Endothelial cell of umbilical vein (primary cell): Measurements from ENCODE around the gene EXT2. TPM values are rescaled to one million over a fixed set of nuclear protein-coding genes. Genes with fewer than 3 reads are reported as not detected.

Source experiments
- BruUV-seq: library from RNA; stranded (reverse); fragments of 400-500 nt; replicated peaks from 2 replicates; lab custom pipeline; 2021; lab: Mats Ljungman, UMichigan
- CTCF ChIA-PET: fragments of 300-600, 350-600 bp; sonication (Branson Sonifier 250); formaldehyde crosslinking; loops from one replicate; lab custom pipeline; 2021; ENCODE audit warnings: antibody characterized with exemption, inconsistent platforms; lab: Charles Lee
- POLR2A ChIA-PET: fragments of 300-600, 350-600 bp; sonication (Branson Sonifier 250); formaldehyde crosslinking; loops from one replicate; lab custom pipeline; 2021; ENCODE audit warnings: antibody characterized with exemption, inconsistent platforms; lab: Charles Lee
- DNase-seq: peaks from one replicate; pipeline ENCODE4 v3.0.0-alpha.2; 2011; ENCODE audit warnings: low read depth, low spot score
- FAIRE-seq: peaks from 2 replicates; lab custom pipeline; 2011; peaks lifted over from hg19 to GRCh38; lab: Jason Lieb, UNC
- H2AFZ ChIP-seq: 2 replicates; pipeline ENCODE4 v1.6.0; 2012; ENCODE audit warnings: low read depth, low read length, control low read depth, inconsistent platforms
- H3K27ac ChIP-seq: 2 replicates; pipeline ENCODE4 v1.5.1; 2011; ENCODE audit warnings: low read depth, mild to moderate bottlenecking, control low read depth, low read length, moderate library complexity; ENCODE audit not compliant: insufficient read depth
- H3K27me3 ChIP-seq, 2 experiments: 2 replicates each; pipeline versions ENCODE4 v1.6.0 to v1.6.1; 2011; ENCODE audit warnings: low read length in 2 of 2, mixed read lengths in 1 of 2; ENCODE audit not compliant: control insufficient read depth in 2 of 2, insufficient read depth in 2 of 2
- H3K36me3 ChIP-seq, 2 experiments: 2 replicates in 1 of 2; 3 replicates in 1 of 2; pipeline ENCODE4 v1.5.1; 2011; ENCODE audit warnings: low read length in 2 of 2, mild to moderate bottlenecking in 1 of 2, moderate library complexity in 1 of 2; ENCODE audit not compliant: control insufficient read depth in 2 of 2, insufficient read depth in 2 of 2; ENCODE audit errors: extremely low read depth in 1 of 2
- H3K4me1 ChIP-seq: 3 replicates; pipeline ENCODE4 v1.5.1; 2011; ENCODE audit warnings: mild to moderate bottlenecking, low read length; ENCODE audit not compliant: control insufficient read depth, insufficient read depth; ENCODE audit errors: extremely low read depth
- H3K4me2 ChIP-seq: 2 replicates; pipeline ENCODE4 v1.6.1; 2011; ENCODE audit warnings: low read length, control low read depth, mixed read lengths; ENCODE audit not compliant: insufficient read depth
- H3K4me3 ChIP-seq, 3 experiments: fragments of 200-600 bp in 1 of 3; sonication (generic), shearing (Covaris generic) in 1 of 3; replicated peaks in 1 of 3; 2 replicates each; pipeline ENCODE4 v1.5.1; 2011 to 2016; ENCODE audit warnings: control low read depth in 3 of 3, low read length in 3 of 3, mild to moderate bottlenecking in 2 of 3, inconsistent platforms in 1 of 3, low read depth in 1 of 3, moderate library complexity in 1 of 3; ENCODE audit not compliant: insufficient read depth in 1 of 3
- H3K79me2 ChIP-seq: 2 replicates; pipeline ENCODE4 v1.6.0; 2012; ENCODE audit warnings: low read length, inconsistent platforms; ENCODE audit not compliant: control insufficient read depth, insufficient read depth
- H3K9ac ChIP-seq: replicated peaks from 2 replicates; pipeline ENCODE3; 2011; ENCODE audit warnings: low read length, control low read depth; ENCODE audit not compliant: insufficient read depth; ENCODE audit errors: extremely low read depth
- H3K9me1 ChIP-seq: replicated peaks from 3 replicates; pipeline ENCODE4 v1.6.0; 2011; ENCODE audit warnings: mild to moderate bottlenecking, low read length; ENCODE audit not compliant: control insufficient read depth, insufficient read depth; ENCODE audit errors: extremely low read depth
- H3K9me3 ChIP-seq: replicated peaks from 2 replicates; pipeline ENCODE4 v1.5.1; 2012; ENCODE audit warnings: low read length, inconsistent platforms; ENCODE audit not compliant: control insufficient read depth, insufficient read depth
- H4K20me1 ChIP-seq: replicated peaks from 2 replicates; pipeline ENCODE3; 2011; ENCODE audit warnings: mild to moderate bottlenecking, low read length; ENCODE audit not compliant: control insufficient read depth, insufficient read depth; ENCODE audit errors: extremely low read depth
- EZH2 ChIP-seq: IDR thresholded peaks from 2 replicates; pipeline ENCODE4 v1.6.1; 2012; ENCODE audit warnings: borderline replicate concordance, low read depth, mild to moderate bottlenecking, moderate library complexity, low read length, inconsistent platforms; ENCODE audit not compliant: severe bottlenecking
- FOS ChIP-seq: IDR thresholded peaks from 2 replicates; pipeline ENCODE4 v1.6.1; 2011; ENCODE audit warnings: mild to moderate bottlenecking, low read length, moderate library complexity, borderline replicate concordance; ENCODE audit not compliant: insufficient read depth
- GATA2 ChIP-seq: IDR thresholded peaks from 2 replicates; pipeline ENCODE4 v1.7.0; 2011; ENCODE audit warnings: low read depth, mild to moderate bottlenecking, moderate library complexity, mixed read lengths, low read length; ENCODE audit not compliant: insufficient read length, insufficient read depth
- JUN ChIP-seq: IDR thresholded peaks from 2 replicates; pipeline ENCODE4 v1.6.1; 2011; ENCODE audit warnings: borderline replicate concordance, low read depth; ENCODE audit not compliant: insufficient read length, insufficient read depth
- MYC ChIP-seq: IDR thresholded peaks from one replicate; pipeline ENCODE4 v1.6.1; 2011; ENCODE audit warnings: mild to moderate bottlenecking, low read depth, low read length
- POLR2A ChIP-seq: IDR thresholded peaks from 2 replicates; pipeline ENCODE4 v1.6.1; 2012; ENCODE audit warnings: low read depth, mild to moderate bottlenecking, control low read depth, low read length
- POLR2AphosphoS5 ChIP-seq: IDR thresholded peaks from 2 replicates; pipeline ENCODE4 v1.6.1; 2012; ENCODE audit warnings: low read depth, mild to moderate bottlenecking, control low read depth, low read length, moderate library complexity; ENCODE audit not compliant: insufficient read depth
- dilution Hi-C: fragments of 300-500 bp; cut with MboI; formaldehyde crosslinking; loops from one replicate; pipeline ENCODE4 v1.15.0; 2019; ENCODE audit warnings: low sequenced_read_pairs; ENCODE audit not compliant: extremely low pct_ligation_motif_present
- intact Hi-C: fragments of 100-400 bp; cut with micrococcal nuclease; formaldehyde crosslinking; loops from one replicate; pipeline ENCODE4 v1.10.0; 2022
- polyA plus RNA-seq, 4 experiments: library from polyadenylated mRNA; depleted of rRNA in 3 of 4; stranded (reverse) in 3 of 4; unstranded in 1 of 4; fragments of >200 nt; gene quantifications; 2 replicates each; pipeline versions ENCODE4 v1.2.1 to v1.2.3, GENCODE V29; 2011 to 2012; ENCODE audit warnings: missing spikeins in 1 of 4
- total RNA-seq: library from RNA; stranded (reverse); gene quantifications from 2 replicates; pipeline ENCODE4 v1.2.3, GENCODE V29; 2021
- TF ChIP-seq, protein P1 (sequence below): IDR thresholded peaks from 2 replicates; pipeline ENCODE4 v1.6.1; 2011; ENCODE audit not compliant: insufficient read depth, insufficient read length
- TF ChIP-seq, protein P2 (sequence below), 2 donors: IDR thresholded peaks; 1 replicate in 1 of 2; 2 replicates in 1 of 2; pipeline ENCODE4 v1.5.1; 2011; ENCODE audit warnings: low read length in 2 of 2, mild to moderate bottlenecking in 2 of 2, moderate library complexity in 2 of 2, control low read depth in 1 of 2, inconsistent platforms in 1 of 2, low read depth in 1 of 2; ENCODE audit not compliant: insufficient read depth in 1 of 2; ENCODE audit errors: extremely low read depth in 1 of 2

Gene EXT2
- total and polyA plus RNA-seq, 2 donors (not counting 3 experiments of a cell fraction or from before 2014, with no cell fraction given), result 50.9 to 60.3 TPM

DNA sequence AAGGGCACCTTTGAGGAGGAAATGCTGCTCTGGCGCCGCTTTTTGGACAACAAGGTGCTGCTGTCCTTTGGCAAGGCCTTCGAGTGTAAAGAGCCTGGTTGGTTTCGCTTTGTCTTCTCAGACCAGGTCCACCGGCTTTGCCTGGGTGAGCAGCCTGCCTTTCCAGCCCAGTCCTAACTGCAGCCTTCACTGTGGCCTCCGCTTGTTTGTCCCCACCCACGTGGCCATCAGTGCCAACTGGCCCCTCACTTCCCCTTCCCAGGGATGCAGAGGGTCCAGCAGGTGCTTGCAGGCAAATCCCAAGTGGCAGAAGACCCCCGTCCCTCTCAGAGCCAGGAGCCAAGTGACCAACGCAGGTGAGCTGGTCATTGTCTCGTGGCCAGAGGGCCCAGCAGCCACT is 12.0 kb upstream of the EXT2 start:
- no peak for TF ChIP-seq FOS
- TF ChIP-seq JUN, result no peak
- TF ChIP-seq, protein P1, sequence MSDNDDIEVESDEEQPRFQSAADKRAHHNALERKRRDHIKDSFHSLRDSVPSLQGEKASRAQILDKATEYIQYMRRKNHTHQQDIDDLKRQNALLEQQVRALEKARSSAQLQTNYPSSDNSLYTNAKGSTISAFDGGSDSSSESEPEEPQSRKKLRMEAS, result no peak
- no peak for TF ChIP-seq POLR2A
- no peak for TF ChIP-seq EZH2
- TF ChIP-seq MYC, result no peak
- no peak for TF ChIP-seq POLR2AphosphoS5
- TF ChIP-seq GATA2, result no peak
- TF ChIP-seq, protein P2, sequence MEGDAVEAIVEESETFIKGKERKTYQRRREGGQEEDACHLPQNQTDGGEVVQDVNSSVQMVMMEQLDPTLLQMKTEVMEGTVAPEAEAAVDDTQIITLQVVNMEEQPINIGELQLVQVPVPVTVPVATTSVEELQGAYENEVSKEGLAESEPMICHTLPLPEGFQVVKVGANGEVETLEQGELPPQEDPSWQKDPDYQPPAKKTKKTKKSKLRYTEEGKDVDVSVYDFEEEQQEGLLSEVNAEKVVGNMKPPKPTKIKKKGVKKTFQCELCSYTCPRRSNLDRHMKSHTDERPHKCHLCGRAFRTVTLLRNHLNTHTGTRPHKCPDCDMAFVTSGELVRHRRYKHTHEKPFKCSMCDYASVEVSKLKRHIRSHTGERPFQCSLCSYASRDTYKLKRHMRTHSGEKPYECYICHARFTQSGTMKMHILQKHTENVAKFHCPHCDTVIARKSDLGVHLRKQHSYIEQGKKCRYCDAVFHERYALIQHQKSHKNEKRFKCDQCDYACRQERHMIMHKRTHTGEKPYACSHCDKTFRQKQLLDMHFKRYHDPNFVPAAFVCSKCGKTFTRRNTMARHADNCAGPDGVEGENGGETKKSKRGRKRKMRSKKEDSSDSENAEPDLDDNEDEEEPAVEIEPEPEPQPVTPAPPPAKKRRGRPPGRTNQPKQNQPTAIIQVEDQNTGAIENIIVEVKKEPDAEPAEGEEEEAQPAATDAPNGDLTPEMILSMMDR (IDR thresholded peaks at IDR 0.05; ENCODE audit: extremely low read depth in 1 of 2, insufficient read depth in 1 of 2, low read depth in 1 of 2, low read length in 2 of 2), result no peak
- Histone ChIP-seq H3K27me3 (peaks cover 17 to 32% of the 10 kb centered on the region in 2 experiments), H3K36me3 (no peaks in the 10 kb centered on the region), H3K27ac (no peak overlapping the region), H3K79me2 (no peaks in the 10 kb centered on the region), H3K9me3 (no peaks in the 10 kb centered on the region), H3K9ac (no peak overlapping the region), H3K9me1 (no peaks in the 10 kb centered on the region), H4K20me1 (no peaks in the 10 kb centered on the region), H3K4me1 (no peaks in the 10 kb centered on the region), H3K4me2 (no peak overlapping the region), H2AFZ (no peak overlapping the region), H3K4me3 (no peak overlapping the region)
- dilution Hi-C loops, result no loop called here
- BruUV-seq, result no TSS peak
- DNase-seq, result no peak
- no peak for FAIRE-seq
- POLR2A ChIA-PET, result no interaction called here
- intact Hi-C loops, result no loop called here
- CTCF ChIA-PET, result interaction anchor here (6.7 kb wide), 1 partner anchor 11 kb away, joined by 45 read pairs; the partner anchor contains the start of gene EXT2
